HG03060 (cell line): ENCODE measurements around the gene ZNF622.
"Not testable (repeated sequence)": the region's sequence is repeated elsewhere in the genome, so short reads cannot be mapped to it uniquely, and the experiment has no call there.

Source experiments
- ATAC-seq: cut with Tn5 transposase; IDR thresholded peaks from one replicate; pipeline ENCODE4 v1.9.1; 2021; ENCODE audit warnings: low read depth, moderate number of reproducible peaks; ENCODE audit not compliant: unreplicated experiment

The ZNF622 gene

DNA sequence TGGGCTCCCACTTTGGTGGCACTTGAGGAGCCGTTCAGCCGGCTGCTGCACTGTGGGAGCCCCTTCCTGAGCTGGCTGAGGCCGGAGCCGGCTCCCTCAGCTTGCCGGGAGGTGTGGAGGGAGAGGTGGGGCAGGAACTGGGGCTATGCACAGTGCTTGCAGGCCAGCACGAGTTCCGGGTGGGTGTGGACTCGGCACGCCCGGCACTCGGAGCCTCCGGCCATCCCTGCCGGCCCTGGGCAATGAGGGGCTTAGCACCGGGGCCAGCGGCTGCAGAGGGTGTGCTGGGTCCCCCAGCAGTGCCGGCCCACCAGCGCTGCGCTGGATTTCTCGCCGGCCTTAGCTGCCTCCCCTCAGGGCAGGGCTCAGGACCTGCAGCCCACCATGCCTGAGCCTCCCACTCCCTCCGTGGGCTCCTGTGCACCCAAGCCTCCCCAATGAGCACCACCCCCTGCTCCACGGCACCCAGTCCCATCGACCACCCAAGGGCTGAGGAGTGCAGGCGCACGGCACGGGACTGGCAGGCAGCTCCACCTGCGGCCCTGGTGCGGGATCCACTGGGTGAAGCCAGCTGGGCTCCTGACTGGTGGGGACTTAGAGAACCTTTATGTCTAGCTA is 29.4 kb downstream of the ZNF622 start:
- not testable (repeated sequence) for ATAC-seq

DNA sequence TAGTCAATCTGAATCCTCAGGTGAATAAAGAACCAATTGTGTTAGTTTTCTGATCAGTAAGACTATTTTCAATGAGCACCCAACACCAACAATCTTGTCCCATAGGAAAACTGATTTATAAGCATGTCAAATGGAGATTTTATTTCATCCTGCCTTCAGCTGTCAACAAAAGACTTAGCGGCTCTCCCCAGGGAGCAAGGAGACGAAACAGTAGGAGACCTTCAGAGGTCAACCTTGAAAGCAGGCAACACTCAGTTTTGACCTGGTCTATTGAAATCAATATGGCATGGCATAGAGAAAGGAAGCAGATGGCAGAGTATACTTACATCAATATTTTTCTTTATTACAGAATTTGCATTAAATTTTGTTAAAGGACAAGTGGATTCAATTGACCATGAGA is 34.1 kb downstream of the ZNF622 start:
- ATAC-seq, result no peak

DNA sequence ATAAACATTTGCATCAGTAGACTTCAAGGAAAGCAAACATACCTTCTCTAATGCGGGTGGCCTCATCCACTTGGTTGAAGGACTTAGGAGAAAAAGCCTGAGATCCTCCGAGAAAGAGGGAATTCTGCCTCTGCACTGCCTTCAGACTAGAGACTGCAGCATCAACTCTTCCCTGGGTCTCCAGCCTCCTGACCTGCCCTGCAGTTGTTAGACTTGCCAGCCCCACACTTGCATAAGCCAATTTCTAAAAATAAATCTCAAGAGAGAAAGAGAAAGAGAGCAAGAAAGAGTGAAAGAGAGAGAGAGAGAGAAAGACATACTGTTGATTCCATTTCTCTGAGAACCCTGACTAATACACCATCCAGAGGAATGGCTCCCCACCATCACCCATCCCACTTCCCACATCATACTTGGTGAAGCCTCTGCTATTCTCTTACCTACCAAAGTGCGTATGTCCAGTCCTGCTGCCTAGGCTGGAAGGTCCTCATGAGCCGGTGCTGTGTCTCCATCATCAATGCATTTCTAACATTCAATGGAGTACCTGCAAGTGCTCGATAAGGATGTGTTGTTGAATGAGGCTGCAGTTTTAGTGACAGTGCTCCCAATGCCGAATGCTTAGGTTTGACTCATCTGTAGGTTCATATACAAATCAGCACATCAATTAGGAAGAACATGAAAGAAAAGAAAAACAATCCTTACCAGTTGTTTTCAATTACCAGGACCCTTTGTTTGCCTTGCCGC is 35.1 kb downstream of the ZNF622 start:
- ATAC-seq, result no peak

DNA sequence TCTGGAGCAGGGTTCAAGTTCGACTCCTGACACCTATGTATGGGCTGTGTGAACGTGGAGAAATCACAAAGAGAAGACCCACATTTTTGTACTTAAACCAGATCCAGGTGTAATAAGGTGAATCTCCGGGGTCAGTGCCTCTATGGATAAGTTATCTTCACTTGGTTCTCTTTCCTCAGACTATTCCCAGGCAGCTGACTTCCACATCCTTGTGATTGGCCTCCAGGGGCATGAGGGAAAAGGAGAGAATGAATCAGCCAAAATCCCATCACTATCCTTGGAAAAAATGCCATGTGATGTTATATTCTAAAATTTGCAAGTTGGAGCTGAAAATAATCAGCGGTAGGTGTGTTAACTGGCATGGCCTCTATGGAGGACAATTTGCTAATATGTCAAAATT is 37.2 kb downstream of the ZNF622 start:
- no peak for ATAC-seq

DNA sequence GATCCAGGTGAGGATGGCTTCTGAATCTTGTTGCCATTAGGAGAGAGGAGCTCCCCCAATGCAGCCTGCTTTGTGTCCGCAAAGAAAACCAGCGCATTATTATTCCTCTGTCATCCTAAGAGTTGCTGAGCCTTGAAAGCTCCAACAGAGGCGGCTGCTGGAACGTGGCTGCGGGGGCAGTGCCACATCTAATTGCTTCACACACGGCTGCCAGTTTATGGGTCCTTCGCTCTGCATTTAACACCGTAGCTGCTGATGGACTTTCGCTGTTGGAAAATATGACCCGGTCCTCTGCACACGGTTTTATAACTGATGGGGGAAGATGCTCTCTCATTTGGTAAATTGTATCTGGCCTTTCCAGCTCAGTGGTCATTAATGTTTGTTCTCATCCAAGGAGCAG is 38.0 kb downstream of the ZNF622 start:
- no peak for ATAC-seq

DNA sequence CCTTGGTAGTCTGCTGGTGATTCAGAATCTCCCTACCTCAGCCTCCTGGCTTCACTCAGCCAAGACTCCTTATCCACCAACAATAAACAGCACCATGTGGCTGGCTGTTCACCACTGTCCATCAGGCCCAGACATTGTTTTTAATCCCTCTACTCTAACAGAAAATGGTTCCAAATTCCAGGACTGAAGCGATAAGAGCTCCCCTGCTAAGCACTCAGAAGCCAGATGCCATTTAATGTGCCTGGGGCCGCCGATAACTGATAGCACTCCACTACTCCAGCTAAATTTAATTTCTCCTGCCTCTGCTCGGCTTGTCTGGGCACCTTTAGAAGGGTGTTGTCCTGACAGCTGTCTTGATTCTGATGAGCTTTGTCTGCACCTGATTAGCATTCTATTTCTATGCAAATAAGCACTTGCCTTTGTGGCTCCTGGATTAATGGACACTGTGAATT is 47.1 kb downstream of the ZNF622 start:
- no peak for ATAC-seq

DNA sequence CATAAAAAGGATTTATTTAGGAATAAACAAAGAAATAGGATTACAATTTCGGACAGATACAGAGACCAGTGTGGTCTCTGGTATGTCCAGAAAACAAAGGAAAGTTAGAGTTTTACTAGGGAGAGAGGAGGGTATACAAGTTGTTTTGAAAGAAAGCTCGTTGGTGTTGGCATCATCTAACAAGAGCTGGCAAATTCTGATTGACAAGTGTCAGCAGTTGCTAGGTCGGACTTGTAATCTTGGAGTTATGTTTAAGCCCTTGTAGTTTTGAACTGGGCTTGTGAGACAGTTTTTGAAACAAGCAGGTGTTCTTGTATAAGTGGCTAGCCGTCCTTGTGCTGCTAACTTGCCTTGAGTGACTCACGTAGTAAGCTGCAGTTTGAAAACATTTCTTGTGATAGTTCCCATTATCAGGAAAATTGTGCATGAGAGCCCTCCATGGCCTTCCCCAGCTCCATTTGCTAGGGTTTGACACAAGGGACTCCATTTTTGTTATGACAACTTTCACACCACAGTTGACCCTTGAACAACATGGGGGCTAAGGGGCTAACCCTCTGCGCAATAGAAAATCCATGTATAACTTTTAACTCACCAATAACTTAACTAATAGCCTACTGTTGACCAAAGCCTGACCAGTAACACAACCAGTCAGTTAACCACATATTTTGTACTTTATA is 48.1 kb downstream of the ZNF622 start:
- ATAC-seq, result no peak

DNA sequence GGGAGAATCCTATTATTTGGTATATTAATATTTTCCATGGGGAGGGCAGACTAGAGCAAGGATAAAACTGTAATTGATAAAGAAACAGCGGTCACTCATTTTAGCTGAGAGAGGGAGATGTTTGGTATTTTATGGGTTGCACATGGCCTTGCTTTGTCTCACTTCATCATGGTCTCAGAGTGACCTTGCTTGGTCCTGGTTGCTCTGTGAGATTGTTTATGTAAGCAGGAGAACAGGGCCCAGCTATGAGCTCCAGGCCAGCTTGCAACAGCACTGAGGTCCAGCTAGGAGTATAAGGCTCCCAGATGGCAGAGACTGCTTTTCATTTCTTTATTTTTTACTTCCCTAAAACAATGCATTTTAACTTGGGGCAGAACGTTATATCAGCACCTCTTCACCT is 50.7 kb downstream of the ZNF622 start:
- ATAC-seq, result no peak

DNA sequence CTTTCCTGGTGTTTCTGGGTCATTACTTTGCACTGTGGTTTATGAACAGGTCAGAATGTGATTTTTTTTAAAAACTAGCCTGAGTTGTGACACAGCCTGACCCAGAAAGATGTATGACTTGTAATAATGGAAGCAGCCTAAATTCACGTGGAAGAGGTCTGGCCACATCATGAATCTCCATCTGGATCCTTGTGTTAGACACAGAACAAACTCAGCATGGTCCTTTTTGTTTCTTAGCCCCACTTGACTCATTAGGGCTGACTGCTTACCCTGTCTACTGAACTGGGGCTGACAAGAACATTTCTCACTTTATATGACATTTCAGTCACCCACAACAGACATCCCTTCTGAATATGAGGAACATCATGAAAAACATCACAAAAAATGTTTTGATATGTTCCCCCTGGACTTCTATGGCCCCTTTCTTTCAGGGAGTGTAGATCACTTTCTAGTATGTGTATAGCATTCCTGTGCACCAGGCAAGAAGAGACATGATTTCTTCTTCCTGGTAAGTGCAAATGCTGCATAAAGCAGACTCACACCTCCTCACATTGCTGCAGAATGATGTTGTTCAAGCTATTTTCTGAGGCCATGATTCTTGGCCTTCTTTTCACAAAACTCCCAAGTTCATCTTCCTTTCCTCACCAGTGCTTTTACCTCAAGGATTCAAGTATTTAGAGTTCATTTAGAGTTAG is 52.3 kb downstream of the ZNF622 start:
- ATAC-seq, result no peak

DNA sequence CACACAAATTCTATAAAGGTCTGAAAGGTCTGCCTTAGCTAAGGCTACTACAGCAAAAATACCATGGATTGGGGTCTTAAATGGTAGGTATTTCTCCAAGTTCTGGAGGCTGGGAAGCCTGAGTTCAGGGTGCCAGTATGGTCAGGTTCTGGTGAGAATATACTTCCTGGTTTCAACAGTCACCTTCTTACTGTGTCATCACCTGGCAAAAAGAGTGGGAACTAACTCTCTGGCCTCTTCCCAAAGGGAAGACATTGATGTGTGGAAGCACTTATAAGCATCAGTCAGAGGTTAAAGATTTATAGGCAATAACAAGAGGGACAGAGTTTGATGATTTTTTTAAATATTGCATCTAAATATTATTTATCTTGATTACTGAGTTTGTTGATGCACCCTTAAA is 53.0 kb downstream of the ZNF622 start:
- no peak for ATAC-seq

DNA sequence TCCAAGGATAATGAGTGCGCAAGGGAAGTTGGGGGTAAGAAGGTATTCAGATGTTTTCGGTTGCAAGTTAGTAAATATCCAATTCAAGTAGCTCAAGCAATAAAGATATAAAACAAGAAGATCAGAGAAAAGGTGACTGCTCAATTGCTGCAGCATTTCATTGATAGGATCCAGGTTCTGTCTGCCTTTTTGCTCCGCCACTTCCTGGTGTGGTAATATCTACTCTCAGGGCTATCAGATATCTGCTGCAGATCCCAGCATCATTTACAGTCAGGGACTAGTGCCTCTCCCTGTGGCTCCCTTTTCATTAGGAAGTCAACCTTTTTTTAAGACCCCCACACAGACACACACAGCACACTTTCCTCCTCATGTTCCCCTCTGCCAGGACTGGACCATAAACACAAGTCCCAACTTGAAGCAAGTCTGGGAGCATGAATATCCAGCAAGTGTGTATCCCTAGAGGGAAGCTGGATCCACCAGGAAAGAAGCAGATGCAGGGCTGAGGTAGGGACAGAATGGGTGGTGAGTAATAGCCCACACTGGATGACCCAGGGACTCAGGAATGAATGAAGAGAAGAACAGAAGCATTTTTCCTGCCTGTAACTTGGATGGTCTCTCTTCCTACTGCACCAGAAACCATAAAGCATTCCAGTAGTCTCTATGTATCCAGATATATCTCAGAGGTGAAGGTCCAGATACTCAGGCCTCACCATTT is 53.7 kb downstream of the ZNF622 start:
- ATAC-seq, result no peak

DNA sequence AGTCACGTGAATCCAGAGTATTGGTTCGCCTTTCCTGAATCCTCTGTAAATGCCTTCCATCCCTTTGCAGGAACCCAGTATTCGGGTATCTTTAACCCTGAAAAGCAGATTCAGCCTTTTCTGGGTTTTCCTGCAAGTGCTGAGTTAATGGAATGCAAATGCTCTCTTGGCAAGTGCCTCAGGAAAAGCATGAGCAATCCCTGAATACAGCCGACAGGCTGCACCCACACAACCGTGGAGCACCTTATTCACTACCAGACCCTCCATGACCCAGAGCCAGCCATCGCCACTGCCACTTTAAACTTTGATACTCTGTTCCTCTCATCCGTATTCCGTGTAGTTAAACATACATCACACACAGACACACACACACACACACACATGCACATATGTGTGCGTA is 54.4 kb downstream of the ZNF622 start:
- ATAC-seq, result no peak

DNA sequence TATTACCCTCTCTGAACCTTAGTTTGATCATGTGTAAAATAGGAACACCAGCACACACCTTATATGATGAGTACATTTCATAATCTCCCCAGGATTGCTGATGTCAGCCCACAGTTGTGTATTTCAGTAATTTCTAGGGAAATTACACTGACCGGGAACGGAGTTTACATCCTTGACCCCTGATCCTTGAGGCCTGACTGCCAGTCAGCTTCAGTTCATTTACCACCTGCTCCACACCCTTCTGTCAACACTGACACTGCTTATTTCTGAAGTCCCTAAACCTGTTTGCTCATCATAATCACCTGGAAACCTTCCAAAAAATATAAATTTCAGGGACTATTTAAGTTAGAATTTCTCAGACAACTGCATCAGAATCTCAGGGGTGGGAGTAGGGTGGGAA is 55.3 kb downstream of the ZNF622 start:
- no peak for ATAC-seq

DNA sequence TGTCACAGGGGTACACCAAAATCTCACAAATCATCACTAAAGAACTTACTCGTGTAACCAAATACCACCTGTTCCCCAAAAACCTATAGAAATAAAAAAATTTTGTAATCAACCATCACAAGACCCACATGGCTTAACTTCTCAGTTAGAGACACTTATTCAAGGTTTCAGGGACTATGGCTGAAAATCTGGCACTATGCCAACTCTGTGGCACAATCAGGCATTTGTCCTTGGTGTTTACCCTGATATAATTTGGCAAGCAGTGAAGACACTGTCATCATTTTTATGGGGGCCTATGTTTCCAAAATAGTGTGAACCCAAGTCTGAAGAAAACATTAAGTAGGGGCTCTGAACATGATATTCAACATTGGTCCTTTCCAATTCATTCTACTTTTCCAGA is 59.0 kb downstream of the ZNF622 start:
- no peak for ATAC-seq

DNA sequence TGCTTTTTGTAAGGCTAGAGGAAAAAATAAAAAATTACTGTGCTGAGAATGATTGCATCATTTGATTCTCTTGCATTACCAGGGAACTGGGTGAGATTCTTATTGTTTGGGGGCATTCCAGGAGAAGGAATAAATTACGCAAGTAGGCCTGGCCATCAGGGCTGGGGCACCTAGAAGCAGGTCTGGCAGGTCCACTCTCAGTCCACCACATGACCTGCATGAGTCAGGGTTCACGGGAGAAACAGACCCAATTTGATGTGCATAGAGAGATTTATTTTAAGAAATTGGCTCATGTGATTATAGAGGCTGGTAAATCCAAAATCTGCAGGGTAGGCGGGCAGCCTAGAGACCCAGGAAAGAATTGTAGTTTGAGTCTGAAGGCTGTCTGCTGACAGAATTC is 59.6 kb downstream of the ZNF622 start:
- ATAC-seq, result no peak
